Peyer's patch (tissue), 4 donors: ENCODE measurements around the gene LEFTY2.

Experiments used
- POLR2A ChIP-seq, 2 donors: fragments of 450-650 bp; IDR thresholded peaks; one replicate each; pipeline ENCODE4 v1.5.1; 2017; ENCODE audit warnings: antibody characterized with exemption in 2 of 2, mild to moderate bottlenecking in 2 of 2, moderate library complexity in 2 of 2
- TF ChIP-seq, protein P1 (sequence below), 6 experiments: fragments of 450-650 bp in 4 of 6; fragments of 200-600 bp in 2 of 6; sonication (generic) in 1 of 6; IDR thresholded peaks; one replicate each; pipeline ENCODE4 v1.5.1; 2017 to 2019; ENCODE audit warnings: antibody characterized with exemption in 6 of 6, mild to moderate bottlenecking in 3 of 6, moderate library complexity in 1 of 6

DNA sequence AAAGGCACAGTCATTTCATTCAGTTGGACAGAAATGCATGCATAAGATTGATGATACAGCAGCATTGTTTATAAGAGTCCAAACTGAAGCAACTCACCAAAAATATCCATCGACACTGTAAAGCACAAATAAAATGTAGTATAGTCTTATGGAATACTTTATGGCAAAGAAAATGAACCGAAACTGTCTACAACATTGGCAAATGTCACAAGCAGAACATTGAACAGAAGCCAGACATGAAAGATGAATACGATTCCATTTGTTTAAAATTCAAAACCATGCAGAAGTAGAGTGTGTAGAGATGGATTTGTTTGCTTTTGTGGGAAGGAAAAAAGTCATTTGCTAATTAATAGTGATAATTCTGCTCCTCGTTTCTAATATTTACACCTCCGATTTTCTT, 44.5 kb downstream of the LEFTY2 start:
- TF ChIP-seq, protein P1, sequence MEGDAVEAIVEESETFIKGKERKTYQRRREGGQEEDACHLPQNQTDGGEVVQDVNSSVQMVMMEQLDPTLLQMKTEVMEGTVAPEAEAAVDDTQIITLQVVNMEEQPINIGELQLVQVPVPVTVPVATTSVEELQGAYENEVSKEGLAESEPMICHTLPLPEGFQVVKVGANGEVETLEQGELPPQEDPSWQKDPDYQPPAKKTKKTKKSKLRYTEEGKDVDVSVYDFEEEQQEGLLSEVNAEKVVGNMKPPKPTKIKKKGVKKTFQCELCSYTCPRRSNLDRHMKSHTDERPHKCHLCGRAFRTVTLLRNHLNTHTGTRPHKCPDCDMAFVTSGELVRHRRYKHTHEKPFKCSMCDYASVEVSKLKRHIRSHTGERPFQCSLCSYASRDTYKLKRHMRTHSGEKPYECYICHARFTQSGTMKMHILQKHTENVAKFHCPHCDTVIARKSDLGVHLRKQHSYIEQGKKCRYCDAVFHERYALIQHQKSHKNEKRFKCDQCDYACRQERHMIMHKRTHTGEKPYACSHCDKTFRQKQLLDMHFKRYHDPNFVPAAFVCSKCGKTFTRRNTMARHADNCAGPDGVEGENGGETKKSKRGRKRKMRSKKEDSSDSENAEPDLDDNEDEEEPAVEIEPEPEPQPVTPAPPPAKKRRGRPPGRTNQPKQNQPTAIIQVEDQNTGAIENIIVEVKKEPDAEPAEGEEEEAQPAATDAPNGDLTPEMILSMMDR (IDR thresholded peaks at IDR 0.05) = no peak
- no peak for TF ChIP-seq POLR2A (IDR thresholded peaks at IDR 0.05)
